Inflammatory macrophage treated with lipopolysaccharide for 1 hour (primary cell): Measurements from ENCODE around the gene RASGRF2.

Experiments used
- DNase-seq, 2 donors: peaks; one replicate each; pipeline ENCODE4 v3.0.0-alpha.2; 2020 to 2022

Gene RASGRF2

GRCh38 chr5:81145329-81145935 lies 185.3 kb downstream of the RASGRF2 start:
- DNase-seq = no peak

DNA sequence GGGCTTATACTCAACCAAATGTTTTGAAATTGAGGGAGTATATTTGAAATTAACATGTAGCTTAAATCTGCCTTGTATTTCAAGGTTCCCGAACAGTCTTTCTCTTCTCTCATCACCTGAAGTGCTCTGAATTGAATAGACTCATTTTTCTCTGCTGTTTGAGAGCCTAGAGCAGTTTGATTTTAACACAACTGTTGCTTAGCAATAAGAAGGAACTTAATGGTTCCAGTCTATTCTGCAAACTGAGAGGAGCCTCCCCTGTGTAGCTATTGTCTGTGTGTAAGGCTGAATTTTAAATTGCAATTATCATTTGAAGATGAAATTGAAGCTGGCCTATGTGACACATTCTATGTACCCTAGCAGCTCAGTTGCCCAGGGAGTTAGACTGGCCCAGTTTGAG lies 185.9 kb downstream of the RASGRF2 start:
- DNase-seq = no peak

DNA sequence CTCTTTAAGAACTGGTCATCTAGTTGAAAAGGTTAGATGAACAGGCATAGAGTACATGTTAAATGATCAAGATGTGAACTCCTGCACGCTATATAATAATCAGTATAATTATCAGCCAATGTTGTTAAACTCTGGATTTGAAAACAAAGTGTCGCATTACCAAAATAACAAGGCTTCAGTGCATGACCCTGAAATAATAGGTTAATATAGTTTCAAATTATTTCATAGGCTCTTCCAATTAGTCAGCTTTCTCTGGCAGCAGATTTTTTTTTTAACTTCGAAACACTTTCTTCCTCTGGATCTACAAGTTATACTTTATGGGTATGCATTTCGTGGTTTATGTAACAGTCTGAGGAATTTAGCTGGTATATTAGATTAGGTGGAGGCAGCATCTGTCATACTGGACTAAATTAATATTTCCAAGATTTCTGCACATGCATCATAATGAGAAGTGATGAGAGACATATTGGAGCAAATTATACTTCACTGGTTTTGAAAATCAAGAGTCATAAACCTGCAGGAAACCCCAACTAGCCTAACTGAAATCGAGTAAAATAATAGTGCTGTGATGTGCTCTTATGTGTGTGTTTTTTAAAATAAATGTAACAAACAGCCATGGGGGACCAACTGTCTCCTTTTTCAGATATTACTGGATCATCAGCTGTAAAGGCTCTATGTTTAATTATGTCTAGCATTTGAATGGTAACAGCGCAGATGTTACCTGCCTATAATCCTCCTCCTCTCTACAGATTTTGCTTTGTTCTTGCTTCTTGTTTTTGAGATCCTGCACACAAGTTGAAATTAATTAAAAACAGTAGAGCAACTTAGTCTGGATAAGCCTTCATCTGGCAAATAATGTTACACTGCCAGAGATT lies 187.1 kb downstream of the RASGRF2 start:
- DNase-seq = no peak

- DNase-seq = no peak
Observed at GRCh38 chr5:81147886-81148571, 187.9 kb downstream of the RASGRF2 start.

DNA sequence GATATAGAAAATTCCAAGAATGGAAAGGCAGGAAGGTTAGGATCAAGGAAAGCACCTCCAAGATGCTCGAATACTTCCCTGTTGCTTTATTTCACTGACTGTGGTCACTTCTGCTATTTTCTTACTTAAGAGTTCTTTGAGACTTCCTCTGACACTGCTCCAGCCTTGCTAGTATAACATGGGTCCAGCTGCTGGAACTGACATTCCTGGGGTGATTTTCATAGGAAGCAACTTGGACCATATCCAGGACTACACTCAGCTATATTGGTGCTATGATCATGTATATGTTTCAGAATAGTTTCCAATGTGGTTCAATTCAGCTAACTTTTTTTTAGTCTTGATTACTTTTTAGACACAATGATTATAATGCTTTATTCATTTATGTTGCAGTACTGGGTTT lies 191.4 kb downstream of the RASGRF2 start:
- peak in 1 of 2 donors; percentile 6 for DNase-seq

- no peak for DNase-seq
Observed at GRCh38 chr5:81154725-81155124, 194.6 kb downstream of the RASGRF2 start.

DNA sequence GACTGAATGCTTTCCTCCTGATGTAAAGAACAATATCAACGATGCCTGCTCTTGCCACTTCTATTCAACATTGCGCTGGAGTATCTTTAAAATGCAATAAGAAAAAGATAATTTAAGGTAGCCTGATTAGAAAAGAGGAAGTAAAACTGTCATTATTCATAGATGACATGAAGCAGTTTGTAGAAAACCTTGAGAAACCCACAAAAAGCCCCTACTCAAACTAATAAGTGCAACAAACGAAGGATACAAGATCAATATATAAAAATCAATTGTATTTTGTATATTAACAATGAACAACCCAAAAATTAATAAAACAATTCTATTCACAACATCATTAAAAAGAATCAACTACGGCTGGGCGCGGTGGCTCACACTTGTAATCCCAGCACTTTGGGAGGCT lies 196.6 kb downstream of the RASGRF2 start:
- DNase-seq = no peak

- DNase-seq = no peak
Observed at GRCh38 chr5:81161012-81161601, 200.9 kb downstream of the RASGRF2 start.

GRCh38 chr5:81162501-81162900 lies 202.3 kb downstream of the RASGRF2 start:
- no peak for DNase-seq

DNA sequence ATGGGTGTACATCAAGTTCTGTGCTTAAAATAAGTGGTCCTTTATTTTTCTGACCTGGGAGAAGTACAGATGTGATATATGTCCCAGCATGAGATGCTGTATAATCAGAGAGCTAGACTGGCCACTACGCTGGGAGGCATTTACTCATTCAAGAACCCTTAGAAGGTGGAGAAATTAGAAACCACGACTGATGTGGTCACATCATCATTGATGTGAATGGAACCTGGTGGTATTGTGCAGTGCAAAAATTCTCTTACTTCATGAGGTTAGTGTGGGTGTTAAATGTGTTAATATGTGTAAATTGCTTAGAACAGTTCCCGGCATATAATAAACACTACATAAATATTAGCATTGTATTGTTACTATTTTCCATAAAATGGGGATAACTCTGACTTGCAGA lies 203.5 kb downstream of the RASGRF2 start:
- no peak for DNase-seq

- DNase-seq = no peak
Observed at GRCh38 chr5:81164476-81164875, 204.3 kb downstream of the RASGRF2 start.

GRCh38 chr5:81164936-81165335 lies 204.8 kb downstream of the RASGRF2 start:
- DNase-seq = no peak

DNA sequence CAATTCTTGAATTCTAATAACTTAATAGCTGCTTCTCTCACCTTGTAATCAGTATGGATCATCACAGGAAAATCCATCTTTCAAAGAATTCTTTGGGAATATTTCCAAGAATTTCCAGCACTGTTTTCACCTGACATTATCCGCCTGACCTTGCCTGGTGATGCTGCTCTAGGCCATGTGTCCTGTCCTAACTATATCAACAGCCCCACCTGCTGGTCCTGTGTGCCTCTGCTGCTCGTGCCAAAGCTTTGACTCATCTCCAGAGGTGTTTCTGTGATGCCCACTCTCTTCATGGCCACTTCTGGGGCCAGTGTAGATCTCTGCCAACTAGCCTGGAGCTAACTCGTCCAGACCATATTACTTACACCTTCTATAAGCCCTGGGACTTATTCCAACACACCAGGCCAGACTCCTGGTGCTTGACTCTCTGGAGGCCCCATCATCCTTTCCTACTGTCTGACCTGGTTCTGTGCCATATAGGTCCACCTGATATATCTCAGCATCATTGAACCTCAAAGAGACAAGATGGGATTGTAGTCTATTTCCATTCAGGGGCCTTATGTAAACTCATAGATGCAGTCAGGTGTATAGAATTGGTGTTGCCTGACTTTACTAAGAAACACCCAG lies 205.4 kb downstream of the RASGRF2 start:
- peak in 1 of 2 donors; percentile 14 for DNase-seq

GRCh38 chr5:81166430-81166829 lies 206.3 kb downstream of the RASGRF2 start:
- no peak for DNase-seq

- no peak for DNase-seq
Observed at GRCh38 chr5:81167078-81167477, 206.9 kb downstream of the RASGRF2 start.

GRCh38 chr5:81167544-81167943 lies 207.4 kb downstream of the RASGRF2 start:
- no peak for DNase-seq

DNA sequence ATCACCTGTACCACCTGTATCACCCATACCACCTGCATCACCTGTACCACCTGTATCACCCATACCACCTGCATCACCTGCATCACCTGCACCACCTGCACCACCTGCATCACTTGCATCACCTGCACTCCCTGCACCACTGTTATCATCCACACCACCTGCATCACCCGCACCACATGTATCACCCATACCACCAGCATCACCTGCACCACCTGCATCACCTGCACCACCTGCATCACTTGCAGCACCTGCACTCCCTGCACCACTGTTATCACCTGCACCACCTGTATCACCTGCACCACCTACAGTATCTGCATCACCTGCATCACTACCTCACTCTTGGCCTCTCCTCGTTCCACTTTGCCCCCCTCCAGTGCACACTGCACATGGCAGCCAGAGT lies 209.8 kb downstream of the RASGRF2 start:
- no peak for DNase-seq

DNA sequence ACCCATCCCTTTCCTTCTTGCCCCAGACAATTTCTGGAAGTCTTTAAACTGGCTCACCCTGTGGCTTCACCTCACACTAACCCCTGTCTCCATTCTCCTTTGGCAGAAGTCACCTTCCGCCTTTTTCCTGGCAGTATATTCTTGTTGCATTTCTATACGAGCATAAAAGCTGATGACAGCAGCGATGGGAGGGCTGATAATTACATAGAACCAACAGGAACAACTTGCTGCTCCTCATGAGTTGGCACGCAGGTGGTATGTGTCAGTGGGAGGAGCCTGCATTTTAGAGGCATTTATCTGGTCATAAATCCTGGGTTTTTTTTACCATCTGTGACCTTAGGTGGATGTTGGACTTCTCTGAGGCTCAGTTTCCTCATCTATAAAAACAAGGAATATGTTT lies 211.6 kb downstream of the RASGRF2 start:
- no peak for DNase-seq

DNA sequence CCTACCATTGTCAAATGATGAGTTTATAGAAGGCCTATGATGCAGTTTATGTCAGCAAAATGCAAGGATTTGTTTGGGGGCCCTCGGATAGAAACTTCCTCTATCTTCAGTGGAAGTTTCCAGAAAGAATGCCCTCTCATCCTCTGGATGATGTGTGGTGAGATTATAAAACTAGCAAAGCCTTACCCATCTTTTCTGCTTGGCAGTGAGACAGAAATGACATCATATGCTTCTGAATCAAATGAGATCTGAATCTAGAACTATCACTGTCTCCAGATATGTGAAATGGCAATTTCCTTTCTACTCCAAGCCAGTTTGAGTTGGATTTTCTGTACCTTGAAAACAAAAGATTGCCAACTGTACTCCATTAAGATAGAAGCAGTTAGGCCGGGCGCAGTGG lies 212.5 kb downstream of the RASGRF2 start:
- DNase-seq = no peak

DNA sequence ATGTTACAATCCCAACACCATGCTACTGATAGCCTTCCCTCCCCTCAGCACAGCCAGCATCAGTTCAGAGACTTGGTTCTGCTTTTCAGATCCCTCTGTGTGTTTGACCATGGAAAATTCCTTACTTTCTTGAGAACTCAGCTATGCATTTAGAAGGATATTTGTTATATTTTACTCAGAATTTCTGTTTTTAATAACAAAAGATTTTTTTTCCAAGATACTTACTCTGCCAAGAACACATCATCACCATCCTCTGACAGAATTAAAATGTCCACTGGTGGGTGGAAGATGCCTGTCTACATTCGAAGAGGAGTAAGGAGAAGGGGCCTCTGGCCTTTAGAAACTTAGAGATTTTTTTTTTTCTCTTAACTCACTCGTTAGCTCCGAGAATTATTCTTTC lies 216.9 kb downstream of the RASGRF2 start:
- no peak for DNase-seq

GRCh38 chr5:81179959-81180358 lies 219.8 kb downstream of the RASGRF2 start:
- DNase-seq = no peak

- no peak for DNase-seq
Observed at GRCh38 chr5:81180780-81181460, 220.8 kb downstream of the RASGRF2 start.
